ENCODE data around the gene GPC4. TPM values are rescaled to one million over a fixed set of nuclear protein-coding genes. Genes with fewer than 3 reads are reported as not detected.

The GPC4 gene
- 0.66 and 0.96 TPM in 2 replicates for total RNA-seq (2014; rRNA removed; shearing (Covaris generic); ENCODE audit: low replicate concordance)

DNA sequence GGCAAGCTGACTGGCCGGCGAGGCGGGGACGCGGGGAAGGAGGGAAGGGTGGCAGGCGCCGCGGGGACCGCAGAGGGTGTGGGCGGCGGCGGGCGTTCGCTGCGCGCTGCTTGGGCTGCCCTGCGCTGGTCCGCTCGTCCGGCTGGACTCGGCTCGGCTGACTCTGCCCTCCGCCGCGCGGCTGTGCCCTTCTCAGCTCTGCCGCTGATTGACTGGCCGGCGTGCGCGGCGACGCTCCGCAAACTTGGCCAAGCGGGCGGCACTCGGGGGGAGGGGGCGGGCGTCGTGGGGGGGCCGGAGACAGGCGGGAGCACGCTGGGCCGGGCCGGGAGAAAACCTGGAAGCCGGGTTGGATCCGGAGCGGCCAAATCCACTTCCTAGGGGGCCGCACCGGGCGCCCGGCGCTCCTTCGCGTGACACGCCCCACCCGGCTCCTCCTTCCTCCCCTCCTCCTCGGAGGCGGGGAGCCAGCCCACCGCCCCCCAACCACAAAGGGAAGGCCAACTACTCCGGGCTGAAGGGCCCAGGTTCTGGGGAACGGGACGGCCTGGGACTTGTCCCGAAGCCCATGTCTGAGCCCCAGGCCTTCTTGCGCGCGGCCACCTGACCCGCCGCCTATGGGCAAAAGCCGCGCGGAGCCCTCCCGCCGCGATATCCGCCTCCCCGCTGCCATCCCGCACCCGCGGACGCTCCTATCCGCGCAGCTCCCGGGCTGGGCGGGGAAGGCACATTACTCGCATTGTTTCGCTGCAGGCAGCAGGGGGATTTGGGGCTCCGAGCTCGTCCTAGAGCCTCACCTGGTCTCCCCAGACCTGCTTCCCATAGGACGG, at the start of gene GPC4:
Gene GPC4 (minus strand): TSS at position 214 of the 830 bp plus-strand sequence. CDS start 524 bp downstream, outside the sequence.
- H3K27me3 ChIP-seq, result no peaks in the 10 kb centered on the region
- H3K9me3 ChIP-seq, result no peaks in the 10 kb centered on the region
- no peaks in the 10 kb centered on the region for H3K36me3 ChIP-seq
- peak within 1 kb of the TSS; percentile 56 for H3K4me3 ChIP-seq
- DNase-seq, result peak; percentile 70

DNA sequence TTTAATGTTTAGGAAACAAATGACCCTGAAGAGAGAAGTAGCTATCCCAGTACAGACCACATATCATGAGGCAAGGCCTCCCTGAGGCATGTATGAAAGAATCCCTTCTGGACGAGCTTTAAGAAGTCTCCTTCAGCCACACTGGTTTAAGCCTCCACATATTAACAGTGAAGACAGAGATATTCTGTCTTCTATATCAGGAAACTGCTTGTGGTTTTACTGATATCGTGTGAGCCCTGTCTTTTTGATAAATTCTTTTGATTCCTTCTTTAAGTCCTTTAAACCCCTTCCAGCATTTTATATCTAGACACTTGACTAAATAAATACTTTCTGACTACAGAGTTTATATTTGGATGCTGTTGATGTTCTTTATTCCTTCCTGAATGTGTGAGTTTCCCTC, 45.9 kb upstream of the GPC4 start:
- H3K36me3 ChIP-seq, result no peaks in the 10 kb centered on the region
- no peak overlapping the region for H3K4me3 ChIP-seq
- no peaks in the 10 kb centered on the region for H3K9me3 ChIP-seq
- H3K27me3 ChIP-seq, result no peaks in the 10 kb centered on the region
- no peak for DNase-seq

DNA sequence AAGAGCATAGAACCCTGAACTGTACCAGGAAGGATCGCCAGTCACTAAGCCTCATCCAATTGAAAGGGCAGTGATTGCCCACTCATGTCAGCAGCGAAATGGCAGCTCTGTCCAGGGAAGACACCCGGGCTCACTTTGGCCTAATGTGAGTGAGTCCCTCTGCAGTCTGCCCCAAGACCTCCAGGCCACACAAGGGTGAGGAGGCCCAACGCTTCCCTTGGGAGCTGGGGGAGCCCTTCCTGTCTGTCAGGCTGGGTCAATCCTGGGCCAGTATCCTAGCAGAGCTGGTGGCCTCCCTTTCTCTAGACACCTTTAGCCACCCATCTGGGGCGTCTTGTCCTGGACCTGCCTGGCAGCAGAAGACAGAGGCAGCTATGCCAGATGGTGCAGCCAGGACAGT, 39.6 kb upstream of the GPC4 start:
- Histone ChIP-seq H3K36me3 (no peaks in the 10 kb centered on the region), H3K4me3 (no peak overlapping the region), H3K9me3 (no peaks in the 10 kb centered on the region), H3K27me3 (no peaks in the 10 kb centered on the region)
- DNase-seq, result no peak

DNA sequence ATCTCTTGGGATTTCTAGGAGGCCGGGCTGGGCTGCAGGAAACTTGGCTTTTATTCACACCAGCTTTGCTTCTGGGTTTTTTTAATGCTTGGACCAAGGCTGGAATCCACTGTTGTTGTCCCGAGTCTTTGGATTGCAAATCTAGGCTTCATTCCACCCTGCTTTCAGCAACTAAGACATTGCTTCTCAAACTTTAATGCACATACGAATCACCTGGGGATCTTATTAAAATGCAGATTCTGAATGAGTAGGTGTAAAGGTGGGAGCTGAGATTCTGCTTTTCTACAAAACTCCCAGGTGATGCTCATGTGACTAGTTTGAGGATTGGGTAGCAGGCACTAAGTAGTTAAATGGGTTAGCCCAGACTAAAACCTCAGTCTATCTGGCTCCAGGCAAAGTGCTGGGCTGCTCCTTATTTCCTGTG, 39.2 kb upstream of the GPC4 start:
- no peak overlapping the region for H3K4me3 ChIP-seq
- no peak for DNase-seq
- no peaks in the 10 kb centered on the region for H3K36me3 ChIP-seq
- H3K27me3 ChIP-seq, result no peaks in the 10 kb centered on the region
- no peaks in the 10 kb centered on the region for H3K9me3 ChIP-seq

- Histone ChIP-seq H3K27me3 (no peaks in the 10 kb centered on the region), H3K9me3 (no peaks in the 10 kb centered on the region), H3K36me3 (no peaks in the 10 kb centered on the region), H3K4me3 (no peak overlapping the region)
- DNase-seq, result no peak
Measured at GRCh38 chrX:133448512-133449076, 33.3 kb upstream of the GPC4 start.

DNA sequence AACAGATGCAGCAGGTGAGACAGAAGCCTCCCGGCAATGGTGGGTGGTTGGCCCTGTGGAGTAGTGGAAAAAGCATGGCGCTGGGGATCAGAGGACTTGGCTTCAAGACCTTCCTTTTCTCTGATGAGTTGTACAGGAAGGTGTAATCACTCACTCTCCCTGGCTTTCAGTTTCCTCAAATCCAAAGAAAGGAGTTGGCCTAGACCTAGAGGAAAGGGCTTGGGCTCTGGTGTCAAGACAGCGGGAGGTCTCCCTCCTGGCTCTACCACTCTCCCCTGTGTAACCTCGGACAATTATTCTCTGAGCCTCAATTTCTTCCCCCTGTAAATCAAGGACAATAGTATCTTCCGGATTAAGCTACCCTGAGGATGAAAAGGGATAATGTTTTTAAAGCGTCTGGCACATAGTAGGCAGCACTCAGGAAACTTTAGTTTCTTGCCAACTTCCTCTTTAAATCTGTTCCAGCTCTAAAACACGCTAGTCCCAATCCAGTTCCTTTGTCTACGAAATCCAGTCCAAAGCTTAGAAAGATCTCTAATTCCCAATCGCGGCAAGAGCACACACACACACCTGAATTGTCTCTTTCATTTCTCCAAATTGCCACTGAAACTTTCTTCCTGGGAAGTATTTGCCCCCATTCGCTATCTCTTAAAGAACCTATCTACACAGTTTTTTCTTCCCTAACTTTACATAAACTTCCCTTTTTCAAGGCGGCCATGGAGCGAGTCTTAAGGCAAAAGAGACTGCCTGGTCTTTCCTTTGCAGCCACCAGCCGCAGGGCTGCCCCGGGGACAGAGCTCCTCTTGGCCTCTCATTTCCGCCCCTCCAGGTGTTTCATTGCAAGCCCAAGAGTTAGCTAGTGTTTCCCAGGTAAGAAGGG, 29.9 kb upstream of the GPC4 start:
- Histone ChIP-seq H3K36me3 (no peaks in the 10 kb centered on the region), H3K9me3 (no peaks in the 10 kb centered on the region), H3K4me3 (peak overlapping the region; percentile 39), H3K27me3 (no peaks in the 10 kb centered on the region)
- no peak for DNase-seq

GRCh38 chrX:133444196-133444595, 28.9 kb upstream of the GPC4 start:
- no peaks in the 10 kb centered on the region for H3K27me3 ChIP-seq
- H3K4me3 ChIP-seq, result no peak overlapping the region
- no peaks in the 10 kb centered on the region for H3K9me3 ChIP-seq
- DNase-seq, result no peak
- H3K36me3 ChIP-seq, result no peaks in the 10 kb centered on the region

DNA sequence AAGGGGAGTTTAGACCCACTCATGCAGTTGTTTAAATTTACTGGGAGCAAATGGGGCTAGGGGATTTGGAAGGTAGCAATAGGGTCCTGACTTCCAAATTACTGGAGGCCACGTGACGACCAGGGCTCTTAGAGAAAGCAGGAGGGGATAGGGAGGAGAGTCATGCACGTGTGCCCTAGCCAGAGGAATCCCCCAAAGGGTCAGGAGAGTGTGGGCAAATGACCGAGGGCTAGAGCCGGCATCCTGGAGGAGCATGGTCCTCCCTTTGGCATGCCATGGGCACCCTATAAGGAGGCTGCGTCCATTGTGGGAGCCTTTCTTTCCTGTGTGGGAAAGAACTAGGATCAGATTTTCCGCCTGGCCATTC, 25.5 kb upstream of the GPC4 start:
- H3K4me3 ChIP-seq, result no peak overlapping the region
- H3K36me3 ChIP-seq, result no peaks in the 10 kb centered on the region
- DNase-seq, result no peak

GRCh38 chrX:133440081-133440796, 24.9 kb upstream of the GPC4 start:
- Histone ChIP-seq H3K36me3 (no peaks in the 10 kb centered on the region), H3K27me3 (no peaks in the 10 kb centered on the region), H3K9me3 (no peaks in the 10 kb centered on the region), H3K4me3 (no peak overlapping the region)
- no peak for DNase-seq

More for the DNA sequence above, 25.5 kb upstream of the GPC4 start:
- no peaks in the 10 kb centered on the region for H3K27me3 ChIP-seq
- H3K9me3 ChIP-seq, result no peaks in the 10 kb centered on the region

GRCh38 chrX:133437766-133438165, 22.5 kb upstream of the GPC4 start:
- Histone ChIP-seq H3K4me3 (no peak overlapping the region), H3K9me3 (no peaks in the 10 kb centered on the region), H3K36me3 (no peaks in the 10 kb centered on the region), H3K27me3 (no peaks in the 10 kb centered on the region)
- DNase-seq, result no peak

DNA sequence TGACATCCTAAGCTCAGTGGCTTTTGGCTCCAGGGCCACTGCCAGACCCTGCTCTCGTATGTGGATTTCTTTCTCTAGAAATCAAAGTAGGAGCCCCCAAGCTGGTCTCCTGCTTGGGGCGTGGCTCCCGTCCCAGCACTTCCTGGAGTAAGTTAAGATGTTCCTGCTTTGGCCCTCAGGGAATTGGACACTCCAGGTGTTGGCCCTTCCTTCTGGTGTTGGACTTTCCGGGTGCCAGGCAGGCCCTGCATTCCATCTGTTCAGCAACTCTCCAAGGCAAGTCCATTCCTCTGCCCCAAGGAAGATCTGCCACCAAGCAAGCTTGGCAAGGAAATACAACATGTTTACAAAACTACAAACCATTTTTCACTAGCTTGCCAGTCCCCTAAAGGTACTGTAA, 22.1 kb upstream of the GPC4 start:
- no peaks in the 10 kb centered on the region for H3K27me3 ChIP-seq
- H3K36me3 ChIP-seq, result no peaks in the 10 kb centered on the region
- DNase-seq, result no peak
- H3K9me3 ChIP-seq, result no peaks in the 10 kb centered on the region
- no peak overlapping the region for H3K4me3 ChIP-seq

- Histone ChIP-seq H3K27me3 (no peaks in the 10 kb centered on the region), H3K4me3 (no peak overlapping the region)
Measured at GRCh38 chrX:133435544-133436124, 20.3 kb upstream of the GPC4 start.

DNA sequence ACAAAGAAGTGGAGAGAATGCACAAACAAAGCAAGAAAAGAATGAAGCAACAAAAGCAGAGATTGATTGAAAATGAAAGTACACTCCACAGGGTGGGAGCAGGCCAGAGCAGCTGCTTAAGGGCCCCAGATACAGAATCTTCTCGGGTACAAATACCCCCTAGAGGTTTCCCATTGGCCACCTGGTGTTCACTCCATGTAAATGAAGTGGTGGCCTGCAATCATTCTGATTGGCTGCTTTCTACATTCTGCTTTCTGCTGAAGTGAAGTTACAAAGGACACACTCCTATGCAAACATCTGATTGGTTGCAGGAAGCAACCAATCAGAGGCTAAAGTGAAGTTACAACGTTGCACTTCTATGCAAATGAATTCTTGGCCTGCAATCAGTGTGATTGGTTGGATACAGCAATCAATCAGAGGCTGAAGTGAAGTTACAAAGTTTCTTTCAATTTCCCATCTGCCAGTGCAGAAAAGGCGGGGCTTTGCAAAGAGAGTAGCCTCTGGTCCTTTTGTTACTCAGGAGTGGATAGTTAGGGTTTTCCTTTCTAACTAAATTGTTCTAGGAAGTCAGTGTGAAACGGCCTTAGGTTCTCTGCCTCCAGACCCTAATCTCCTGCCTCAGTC, 19.0 kb upstream of the GPC4 start:
- DNase-seq, result no peak
- Histone ChIP-seq H3K36me3 (no peaks in the 10 kb centered on the region), H3K9me3 (no peaks in the 10 kb centered on the region), H3K4me3 (no peak overlapping the region), H3K27me3 (no peaks in the 10 kb centered on the region)

More at GRCh38 chrX:133435544-133436124, 20.3 kb upstream of the GPC4 start:
- Histone ChIP-seq H3K9me3 (no peaks in the 10 kb centered on the region), H3K36me3 (no peaks in the 10 kb centered on the region)
- DNase-seq, result no peak

GRCh38 chrX:133419911-133420310, 4.6 kb upstream of the GPC4 start:
- no peaks in the 10 kb centered on the region for H3K9me3 ChIP-seq
- no peaks in the 10 kb centered on the region for H3K36me3 ChIP-seq
- no peak overlapping the region for H3K4me3 ChIP-seq
- no peaks in the 10 kb centered on the region for H3K27me3 ChIP-seq
- DNase-seq, result no peak

GRCh38 chrX:133418588-133418987, 3.3 kb upstream of the GPC4 start:
- Histone ChIP-seq H3K4me3 (no peak overlapping the region), H3K9me3 (no peaks in the 10 kb centered on the region), H3K36me3 (no peaks in the 10 kb centered on the region), H3K27me3 (no peaks in the 10 kb centered on the region)
- DNase-seq, result no peak

DNA sequence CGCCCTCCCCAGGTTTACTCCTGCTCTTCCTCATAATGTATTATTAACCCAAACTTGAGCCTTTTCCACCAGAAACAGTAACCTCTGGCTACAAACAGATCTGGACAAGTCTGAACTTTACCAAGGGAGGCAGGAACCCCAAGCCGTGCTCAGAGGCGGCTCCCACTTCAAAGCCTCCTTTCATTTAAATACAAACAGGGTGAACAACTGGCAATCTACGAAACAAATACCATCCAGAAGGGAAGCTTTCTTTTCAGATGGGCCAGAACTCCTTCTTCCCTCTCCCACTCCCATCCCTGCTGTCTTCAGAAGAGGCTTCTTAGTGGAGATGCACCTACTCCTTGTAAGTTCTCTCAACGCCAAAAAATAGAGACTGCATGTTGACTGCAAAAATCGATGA, 2.1 kb upstream of the GPC4 start:
- DNase-seq, result no peak
- no peaks in the 10 kb centered on the region for H3K27me3 ChIP-seq
- H3K4me3 ChIP-seq, result no peak overlapping the region
- no peaks in the 10 kb centered on the region for H3K36me3 ChIP-seq
- H3K9me3 ChIP-seq, result no peaks in the 10 kb centered on the region

Data from MG63 (cell line).